ENCODE measurements around the gene C3orf18. TPM values are rescaled to one million over a fixed set of nuclear protein-coding genes. Genes with fewer than 3 reads are reported as not detected.

C3orf18 gene
- total and polyA plus RNA-seq, 2 experiments from 2014 or later = 2.4 to 7.7 TPM

- TF ChIP-seq CTCF (conservative IDR thresholded peaks at IDR 0.05; ENCODE audit: low read depth in 2 of 2) (peak; percentile 55 to 66), NANOG (IDR thresholded peaks at IDR 0.05; ENCODE audit: borderline replicate concordance) (no peak), EZH2 (IDR thresholded peaks at IDR 0.05; ENCODE audit: low read depth, unreplicated experiment) (no peak), POLR2AphosphoS5 (IDR thresholded peaks at IDR 0.05; ENCODE audit: low read depth) (peak; percentile 77), ZNF462 (CRISPR knock-in tag; IDR thresholded peaks at IDR 0.05) (no peak)
These were observed 44.1 kb upstream of the C3orf18 start, which contains the start of gene CISH (continued) for GRCh38 chr3:50611464-50612233.

GRCh38 chr3:50610992-50611463 is 43.5 kb upstream of the C3orf18 start:
- H3K27me3 Mint-ChIP-seq (ENCODE audit: insufficient read depth, low read depth, poor library complexity) = peaks cover 45% of the 10 kb centered on the region
- Histone ChIP-seq H3K27ac (ENCODE audit: low read depth) (no peak overlapping the region), H3K4me1 (ENCODE audit: insufficient read depth) (peaks cover 8% of the 10 kb centered on the region; the same call in 1 of the 2 replicates), H3K4me3 (peak overlapping the region; percentile 77), H3K4me2 (peak overlapping the region; percentile 92), H3K27me3 (ENCODE audit: insufficient read depth) (peaks cover 30% of the 10 kb centered on the region), H2AFZ (peak overlapping the region; percentile 93), H3K9me2 (ENCODE audit: insufficient read depth) (no peaks in the 10 kb centered on the region), H3K36me3 (ENCODE audit: insufficient read depth) (no peaks in the 10 kb centered on the region), H4K20me1 (replicated peaks; ENCODE audit: insufficient read depth) (peaks cover 6% of the 10 kb centered on the region), H3F3A (replicated peaks; ENCODE audit: low read depth) (peaks cover 7% of the 10 kb centered on the region; the same call in 1 of the 2 replicates), H3K79me2 (replicated peaks; ENCODE audit: insufficient read depth) (no peaks in the 10 kb centered on the region)
- peaks cover 15% of the 10 kb centered on the region for H3K4me1 Mint-ChIP-seq
- ATAC-seq = no peak; the same call in 2 of the 3 replicates
- H3K4me3 Mint-ChIP-seq = peak overlapping the region; percentile 77
- no peaks in the 10 kb centered on the region for H3K36me3 Mint-ChIP-seq (ENCODE audit: low read depth)
- no peaks in the 10 kb centered on the region for H3K9me3 Mint-ChIP-seq
- DNase-seq (ENCODE audit: low spot score) = no peak
- H3K27ac Mint-ChIP-seq = no peak overlapping the region
- TF ChIP-seq NANOG (IDR thresholded peaks at IDR 0.05; ENCODE audit: borderline replicate concordance) = no peak
- no peak for TF ChIP-seq ZNF114 (CRISPR knock-in tag; IDR thresholded peaks at IDR 0.05)
- TF ChIP-seq POLR2AphosphoS5 (IDR thresholded peaks at IDR 0.05; ENCODE audit: low read depth) = no peak
- no peak for TF ChIP-seq ZNF331 (CRISPR knock-in tag; IDR thresholded peaks at IDR 0.05; ENCODE audit: low read depth)
- no peak for TF ChIP-seq EZH2 (IDR thresholded peaks at IDR 0.05; ENCODE audit: low read depth, unreplicated experiment)
- TF ChIP-seq REST (IDR thresholded peaks at IDR 0.05; ENCODE audit: unreplicated experiment) = no peak
- TF ChIP-seq JUNB (IDR thresholded peaks at IDR 0.05; ENCODE audit: unreplicated experiment) = no peak
- no peak for TF ChIP-seq EZH2phosphoT487 (IDR thresholded peaks at IDR 0.05; ENCODE audit: unreplicated experiment)
- no peak for TF ChIP-seq CREB1 (CRISPR knock-in tag; IDR thresholded peaks at IDR 0.05; ENCODE audit: low read depth)
- no peak for TF ChIP-seq STAT1 (IDR thresholded peaks at IDR 0.05; ENCODE audit: unreplicated experiment)

All from GM23338 (cell line).